Stimulated activated naive CD4-positive, alpha-beta T cell (primary cell): ENCODE data around the gene INO80C.

ENCODE experiments used
- DNase-seq, 6 experiments: peaks; one replicate each; lab custom pipeline; 2025; lab: John Stamatoyannopoulos, UW

INO80C gene

GRCh38 chr18:35497370-35498197 is at the start of gene INO80C:
Gene INO80C (minus strand): TSS chr18:35497960. CDS start chr18:35497874, 86 bp downstream.
- DNase-seq: peak; percentile 84 to 99 (median 94)

- DNase-seq: no peak
These were observed 49.3 kb upstream of the INO80C start for GRCh38 chr18:35547008-35547605.

GRCh38 chr18:35542356-35542755 is 44.6 kb upstream of the INO80C start:
- no peak for DNase-seq

- no peak for DNase-seq
These were observed 37.5 kb upstream of the INO80C start for GRCh38 chr18:35535297-35535696.

- no peak for DNase-seq
These were observed 36.2 kb upstream of the INO80C start for GRCh38 chr18:35533916-35534405.

GRCh38 chr18:35528749-35529274 is 31.1 kb upstream of the INO80C start:
- DNase-seq: no peak

- DNase-seq: no peak
These were observed 28.8 kb upstream of the INO80C start for GRCh38 chr18:35526495-35527059.

- no peak for DNase-seq
These were observed 28.2 kb upstream of the INO80C start for GRCh38 chr18:35525795-35526494.

GRCh38 chr18:35524226-35524625 is 26.5 kb upstream of the INO80C start:
- no peak for DNase-seq

GRCh38 chr18:35522130-35522959 is 24.6 kb upstream of the INO80C start:
- no peak for DNase-seq

GRCh38 chr18:35521133-35521532 is 23.4 kb upstream of the INO80C start:
- DNase-seq: no peak

- DNase-seq: no peak
These were observed 21.6 kb upstream of the INO80C start for GRCh38 chr18:35519148-35519899.

GRCh38 chr18:35517715-35518114 is 20.0 kb upstream of the INO80C start:
- no peak for DNase-seq

GRCh38 chr18:35516789-35517188 is 19.0 kb upstream of the INO80C start:
- DNase-seq: no peak

- DNase-seq: no peak
These were observed 18.6 kb upstream of the INO80C start for GRCh38 chr18:35516351-35516750.

- DNase-seq: no peak
These were observed 17.8 kb upstream of the INO80C start for GRCh38 chr18:35515460-35516130.

- no peak for DNase-seq
These were observed 17.1 kb upstream of the INO80C start for GRCh38 chr18:35514752-35515459.

GRCh38 chr18:35514283-35514682 is 16.5 kb upstream of the INO80C start:
- DNase-seq: no peak
